GM21515 (cell line): Measurements from ENCODE around the gene OPTC.

Experiments used
- ATAC-seq: cut with Tn5 transposase; IDR thresholded peaks from one replicate; pipeline ENCODE4 v1.9.1; 2021; ENCODE audit not compliant: unreplicated experiment

Gene OPTC

DNA sequence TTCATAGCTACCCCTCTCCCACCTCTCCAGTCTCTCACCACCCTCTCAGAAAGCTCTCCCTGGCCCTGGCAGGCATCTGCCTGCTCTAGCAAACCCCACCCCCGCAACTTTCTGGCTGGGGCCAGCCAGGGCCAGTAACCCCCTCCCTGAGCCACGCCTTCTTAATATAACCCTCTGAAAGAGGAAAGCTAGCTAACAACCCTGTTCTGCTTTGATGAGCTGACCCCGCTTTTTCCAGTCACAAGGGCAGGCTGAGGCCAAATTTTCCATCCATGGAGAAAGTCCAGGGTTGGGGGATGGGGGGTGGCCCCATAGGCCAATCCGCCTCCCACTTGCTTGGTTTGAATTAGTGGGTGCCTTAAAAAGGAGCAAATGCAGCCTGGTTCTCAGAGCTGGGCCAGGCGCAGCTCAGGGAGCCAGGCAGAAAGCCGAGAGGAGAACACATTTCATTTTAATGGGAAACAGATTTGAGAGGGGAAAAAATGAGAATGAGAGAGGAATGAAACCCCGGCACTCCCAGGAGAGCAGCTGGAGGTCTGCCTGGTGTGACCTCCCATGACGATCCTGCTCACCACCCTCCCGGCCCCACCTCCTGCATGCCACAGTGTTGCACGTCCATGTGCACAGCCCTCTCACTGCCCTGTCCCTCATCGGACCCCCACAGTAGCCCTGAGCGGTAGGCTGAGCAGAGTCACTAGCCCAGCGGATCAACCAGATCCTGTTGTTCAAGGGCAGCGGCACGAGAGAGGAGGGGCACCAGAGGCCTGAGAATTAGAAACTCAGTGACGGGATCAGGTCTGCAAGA is 62.3 kb downstream of the OPTC start:
- ATAC-seq, result no peak

DNA sequence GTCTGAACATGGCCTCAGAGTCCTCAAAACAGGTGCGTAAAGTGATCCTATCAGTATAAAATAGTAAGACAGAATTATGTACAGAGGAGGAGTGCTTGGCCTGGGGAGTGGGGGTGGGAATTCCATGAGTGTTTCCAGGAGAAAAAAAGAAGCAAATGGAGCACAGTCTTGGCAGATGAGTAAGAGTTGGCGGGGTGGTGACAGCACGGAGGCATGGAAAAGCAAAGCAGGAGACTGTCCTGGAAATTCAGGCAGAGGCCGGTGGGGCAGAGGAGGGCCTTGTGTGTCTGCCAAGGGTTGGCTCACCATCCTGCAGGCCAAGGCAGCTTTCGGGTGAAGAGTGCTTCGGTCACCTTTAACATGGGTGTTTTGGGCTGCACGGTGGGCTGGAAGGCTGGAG is 63.4 kb downstream of the OPTC start:
- no peak for ATAC-seq

DNA sequence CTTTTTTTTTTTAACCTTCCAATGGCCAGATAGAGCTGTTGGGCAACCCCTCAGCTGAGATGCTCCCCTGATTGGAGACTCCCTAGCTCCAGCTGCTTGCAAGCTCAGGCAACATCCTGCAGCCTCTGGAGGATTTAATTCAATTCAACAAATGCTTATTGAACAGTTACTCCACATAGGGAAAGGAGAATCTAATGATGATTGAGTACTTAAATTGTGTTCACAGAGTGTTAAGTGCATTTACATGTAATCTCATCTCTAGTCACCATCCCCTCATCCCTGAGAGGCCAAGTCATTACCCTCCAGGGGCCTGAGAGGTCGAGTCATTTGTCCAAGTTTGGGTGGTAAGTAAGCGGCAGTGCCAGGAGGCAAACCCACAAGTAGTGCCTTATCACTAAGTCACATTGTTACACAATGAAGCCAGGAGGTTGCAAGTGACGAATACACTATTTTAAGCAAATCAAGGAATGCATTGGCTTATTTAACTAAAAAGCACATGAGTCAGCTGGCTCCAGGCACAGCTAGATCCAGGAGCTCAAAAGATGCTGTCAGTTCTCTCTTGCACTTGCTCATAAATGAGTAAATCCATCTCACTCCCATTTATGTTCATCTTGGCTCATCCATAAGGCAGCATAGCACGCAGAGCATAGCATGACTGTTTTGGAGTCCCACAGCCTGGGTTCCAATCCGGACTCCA is 64.3 kb downstream of the OPTC start:
- no peak for ATAC-seq
